GM12875 (cell line): Measurements from ENCODE around the gene IL12RB1.

ENCODE experiments used
- H3K4me3 ChIP-seq: one replicate; pipeline ENCODE4 v1.5.1; 2011; ENCODE audit warnings: low read depth, low read length, control low read depth
- TF ChIP-seq, protein P1 (sequence below): IDR thresholded peaks from 2 replicates; pipeline ENCODE4 v1.5.1; 2011; ENCODE audit warnings: low read depth, mild to moderate bottlenecking, control low read depth, inconsistent platforms, low read length, moderate library complexity, borderline replicate concordance; ENCODE audit not compliant: insufficient read depth

The IL12RB1 gene

DNA sequence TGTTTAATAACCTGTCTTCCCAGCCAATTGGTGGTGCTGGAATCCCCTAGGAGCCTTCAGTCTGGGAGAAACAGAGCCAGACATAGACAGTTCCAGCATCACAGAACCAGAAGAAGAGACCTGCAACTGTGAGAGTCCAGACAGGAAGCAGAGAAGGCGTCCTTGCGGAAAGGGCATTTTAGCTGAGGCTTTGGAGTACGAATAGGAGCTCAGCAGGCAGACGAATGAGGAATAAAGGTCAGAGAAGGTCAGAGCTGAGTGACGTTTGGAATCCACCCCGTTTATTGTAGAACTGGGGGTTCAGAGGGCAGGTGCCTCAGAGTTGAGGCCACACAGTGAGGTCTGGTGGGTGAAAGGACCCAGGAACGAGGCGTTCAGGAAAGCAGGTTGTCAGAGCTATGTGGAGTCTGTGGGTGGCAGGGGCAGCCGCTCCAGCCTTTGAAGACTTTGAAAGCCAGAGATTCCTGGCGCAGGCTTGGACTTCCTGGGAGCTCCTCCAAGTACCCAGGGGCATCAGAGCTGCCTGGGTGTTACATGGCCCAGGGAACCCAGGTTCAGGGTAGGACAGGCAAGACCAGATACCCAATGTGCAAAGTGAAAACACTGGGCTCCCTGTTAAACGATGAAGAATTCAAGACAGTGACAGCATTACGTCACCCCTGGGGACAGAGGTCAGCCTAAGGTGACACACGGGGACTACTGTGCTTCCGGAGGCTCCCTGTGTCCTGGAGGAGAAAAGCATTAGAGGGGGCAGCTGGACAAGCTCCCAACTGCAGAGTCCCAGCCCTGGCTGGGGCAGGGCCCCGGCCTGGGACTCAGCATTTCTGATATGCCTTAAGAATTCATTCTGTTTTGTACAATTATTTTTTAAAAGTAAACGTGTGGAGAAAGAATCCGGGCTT lies 73.3 kb downstream of the IL12RB1 start:
- TF ChIP-seq, protein P1, sequence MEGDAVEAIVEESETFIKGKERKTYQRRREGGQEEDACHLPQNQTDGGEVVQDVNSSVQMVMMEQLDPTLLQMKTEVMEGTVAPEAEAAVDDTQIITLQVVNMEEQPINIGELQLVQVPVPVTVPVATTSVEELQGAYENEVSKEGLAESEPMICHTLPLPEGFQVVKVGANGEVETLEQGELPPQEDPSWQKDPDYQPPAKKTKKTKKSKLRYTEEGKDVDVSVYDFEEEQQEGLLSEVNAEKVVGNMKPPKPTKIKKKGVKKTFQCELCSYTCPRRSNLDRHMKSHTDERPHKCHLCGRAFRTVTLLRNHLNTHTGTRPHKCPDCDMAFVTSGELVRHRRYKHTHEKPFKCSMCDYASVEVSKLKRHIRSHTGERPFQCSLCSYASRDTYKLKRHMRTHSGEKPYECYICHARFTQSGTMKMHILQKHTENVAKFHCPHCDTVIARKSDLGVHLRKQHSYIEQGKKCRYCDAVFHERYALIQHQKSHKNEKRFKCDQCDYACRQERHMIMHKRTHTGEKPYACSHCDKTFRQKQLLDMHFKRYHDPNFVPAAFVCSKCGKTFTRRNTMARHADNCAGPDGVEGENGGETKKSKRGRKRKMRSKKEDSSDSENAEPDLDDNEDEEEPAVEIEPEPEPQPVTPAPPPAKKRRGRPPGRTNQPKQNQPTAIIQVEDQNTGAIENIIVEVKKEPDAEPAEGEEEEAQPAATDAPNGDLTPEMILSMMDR = no peak
- H3K4me3 ChIP-seq = no peak overlapping the region

DNA sequence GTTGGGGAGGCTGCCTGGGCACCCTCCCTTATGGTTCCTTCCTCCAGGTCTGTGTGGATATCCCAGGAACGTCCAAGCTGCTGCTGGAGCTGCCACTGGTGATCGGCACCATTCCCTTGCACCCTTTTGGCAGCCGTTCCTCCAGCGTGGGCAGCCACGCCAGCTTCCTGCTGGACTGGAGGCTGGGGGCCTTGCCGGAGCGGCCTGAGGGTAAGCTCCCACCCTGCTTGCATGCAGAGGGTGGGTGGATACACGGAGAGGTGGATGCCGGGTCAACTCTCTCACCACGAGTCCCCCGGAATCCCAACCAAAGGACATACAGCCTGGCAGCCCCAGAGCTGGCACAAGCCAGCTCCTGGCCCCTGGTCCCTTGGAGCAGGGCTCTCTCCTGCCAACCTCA lies 76.6 kb downstream of the IL12RB1 start:
- TF ChIP-seq, protein P1 = no peak
- H3K4me3 ChIP-seq = no peak overlapping the region

DNA sequence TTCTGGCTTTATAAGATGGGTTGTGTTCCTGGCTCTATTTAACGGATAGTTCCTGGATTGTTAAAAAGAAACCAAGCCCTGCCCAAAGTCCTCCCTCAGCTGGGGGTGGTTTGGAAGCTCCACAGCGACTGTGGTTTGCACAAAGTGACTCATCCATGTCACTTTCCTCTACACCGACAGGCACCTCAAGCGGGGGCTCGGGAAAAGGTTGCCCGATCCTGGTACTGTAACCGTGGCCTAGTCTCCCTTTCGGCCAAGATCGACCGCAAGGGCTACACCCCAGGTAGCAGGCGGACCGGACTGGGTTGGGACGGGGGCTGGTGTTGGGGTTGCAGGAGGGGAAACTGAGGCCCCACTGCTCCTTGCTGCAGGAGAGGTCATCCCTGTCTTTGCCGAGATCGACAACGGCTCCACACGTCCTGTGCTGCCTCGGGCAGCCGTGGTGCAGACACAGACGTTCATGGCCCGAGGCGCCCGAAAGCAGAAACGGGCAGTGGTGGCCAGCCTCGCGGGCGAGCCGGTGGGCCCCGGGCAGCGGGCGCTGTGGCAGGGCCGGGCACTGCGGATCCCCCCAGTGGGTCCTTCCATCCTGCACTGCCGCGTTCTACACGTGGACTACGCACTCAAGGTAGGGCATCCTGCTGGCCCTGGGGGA lies 77.2 kb downstream of the IL12RB1 start:
- no peak overlapping the region for H3K4me3 ChIP-seq
- TF ChIP-seq, protein P1 = no peak
